ENCODE data around the gene TET3. TPM values are rescaled to one million over a fixed set of nuclear protein-coding genes. Genes with fewer than 3 reads are reported as not detected.

Gene TET3
- total RNA-seq, 2 donors from 2014 or later: 23.5 to 26.3 TPM

- DNase-seq: peak; percentile 85
- H3K9me3 Mint-ChIP-seq: peaks cover 15% of the 10 kb centered on the region
- 33 to 50% methylated on average over 1 to 6 of the region's 6 CpGs for WGBS, 2 experiments (ENCODE audit: insufficient coverage in 1 of 2, insufficient read length in 1 of 2)
- H3K27ac Mint-ChIP-seq: no peak overlapping the region
- Histone ChIP-seq H3K9me3 (ENCODE audit: control insufficient read depth, low read length) (peaks cover 10% of the 10 kb centered on the region), H3K27ac (ENCODE audit: low read depth, low read length) (no peak overlapping the region), H3K36me3 (ENCODE audit: control insufficient read depth, insufficient read depth, low read length) (no peaks in the 10 kb centered on the region), H3K4me3 (ENCODE audit: low read length) (no peak overlapping the region), H3K4me1 (ENCODE audit: control insufficient read depth, insufficient read depth, low read length) (peaks cover 3% of the 10 kb centered on the region), H3K27me3 (ENCODE audit: control insufficient read depth, insufficient read depth, low read length, poor library complexity, severe bottlenecking) (no peaks in the 10 kb centered on the region), H3K9ac (ENCODE audit: extremely low read depth, low read length, poor library complexity, severe bottlenecking) (no peak overlapping the region)
- no peaks in the 10 kb centered on the region for H3K27me3 Mint-ChIP-seq (ENCODE audit: insufficient read depth)
- peaks cover 27% of the 10 kb centered on the region for H3K4me1 Mint-ChIP-seq
- TF ChIP-seq CTCF (conservative IDR thresholded peaks at IDR 0.05): no peak
- peaks cover 10% of the 10 kb centered on the region for H3K36me3 Mint-ChIP-seq (ENCODE audit: low read depth)
- peak overlapping the region; percentile 6 for H3K4me3 Mint-ChIP-seq
Measured at GRCh38 chr2:74025971-74026612, 41.4 kb downstream of the TET3 start.

GRCh38 chr2:74026687-74027241, 42.1 kb downstream of the TET3 start:
- Histone ChIP-seq H3K4me3 (ENCODE audit: low read length) (no peak overlapping the region), H3K4me1 (ENCODE audit: control insufficient read depth, insufficient read depth, low read length) (peaks cover 3% of the 10 kb centered on the region), H3K9ac (ENCODE audit: extremely low read depth, low read length, poor library complexity, severe bottlenecking) (no peak overlapping the region), H3K27ac (ENCODE audit: low read depth, low read length) (no peak overlapping the region), H3K27me3 (ENCODE audit: control insufficient read depth, insufficient read depth, low read length, poor library complexity, severe bottlenecking) (no peaks in the 10 kb centered on the region), H3K36me3 (ENCODE audit: control insufficient read depth, insufficient read depth, low read length) (no peaks in the 10 kb centered on the region), H3K9me3 (ENCODE audit: control insufficient read depth, low read length) (peaks cover 10% of the 10 kb centered on the region)
- no peak for TF ChIP-seq CTCF (conservative IDR thresholded peaks at IDR 0.05)
- Mint-ChIP-seq H3K4me1 (peaks cover 26% of the 10 kb centered on the region), H3K36me3 (ENCODE audit: low read depth) (peaks cover 10% of the 10 kb centered on the region), H3K9me3 (peaks cover 15% of the 10 kb centered on the region), H3K4me3 (peak overlapping the region; percentile 6), H3K27me3 (ENCODE audit: insufficient read depth) (no peaks in the 10 kb centered on the region), H3K27ac (peak overlapping the region; percentile 77)
- peak; percentile 73 for DNase-seq
- 41 to 53% methylated on average over 5 to 6 of the region's 6 CpGs for WGBS, 2 experiments (ENCODE audit: insufficient coverage in 1 of 2, insufficient read length in 1 of 2)

- Histone ChIP-seq H3K27ac (ENCODE audit: low read depth, low read length) (no peak overlapping the region), H3K9ac (ENCODE audit: extremely low read depth, low read length, poor library complexity, severe bottlenecking) (no peak overlapping the region), H3K4me3 (ENCODE audit: low read length) (no peak overlapping the region), H3K36me3 (ENCODE audit: control insufficient read depth, insufficient read depth, low read length) (no peaks in the 10 kb centered on the region), H3K4me1 (ENCODE audit: control insufficient read depth, insufficient read depth, low read length) (peaks cover 3% of the 10 kb centered on the region), H3K27me3 (ENCODE audit: control insufficient read depth, insufficient read depth, low read length, poor library complexity, severe bottlenecking) (no peaks in the 10 kb centered on the region), H3K9me3 (ENCODE audit: control insufficient read depth, low read length) (peaks cover 10% of the 10 kb centered on the region)
- H3K9me3 Mint-ChIP-seq: peaks cover 15% of the 10 kb centered on the region
- H3K27me3 Mint-ChIP-seq (ENCODE audit: insufficient read depth): no peaks in the 10 kb centered on the region
- DNase-seq: no peak
- no peak overlapping the region for H3K27ac Mint-ChIP-seq
- peaks cover 32% of the 10 kb centered on the region for H3K4me1 Mint-ChIP-seq
- no peak overlapping the region for H3K4me3 Mint-ChIP-seq
- 94% methylated on average over 1 of the region's 1 CpG; no CpG with 5 or more reads in 1 of the 2 experiments for WGBS, 2 experiments (ENCODE audit: insufficient coverage in 1 of 2, insufficient read length in 1 of 2)
- TF ChIP-seq CTCF (conservative IDR thresholded peaks at IDR 0.05): no peak
- peaks cover 10% of the 10 kb centered on the region for H3K36me3 Mint-ChIP-seq (ENCODE audit: low read depth)
Measured at GRCh38 chr2:74027496-74027895, 42.8 kb downstream of the TET3 start.
